Esophagus muscularis mucosa (tissue), 4 donors: ENCODE data around the gene XRCC6.
"Not testable (repeated sequence)": the region's sequence is repeated elsewhere in the genome, so short reads cannot be mapped to it uniquely, and the experiment has no call there.

Experiments
- EP300 ChIP-seq: sonication (generic); formaldehyde crosslinking; IDR thresholded peaks from one replicate; pipeline ENCODE4 v1.6.1; 2017; ENCODE audit warnings: antibody characterized with exemption
- POLR2A ChIP-seq: fragments of 450-650 bp; IDR thresholded peaks from one replicate; pipeline ENCODE4 v1.6.1; 2017; ENCODE audit warnings: antibody characterized with exemption, moderate library complexity, mild to moderate bottlenecking, low read depth
- POLR2AphosphoS5 ChIP-seq, 2 donors: sonication (generic); formaldehyde crosslinking; IDR thresholded peaks; one replicate each; pipeline ENCODE4 v1.6.1; 2017; ENCODE audit warnings: antibody characterized with exemption in 2 of 2
- TF ChIP-seq, protein P1 (sequence below), 3 experiments: fragments of 200-600 bp in 2 of 3; fragments of 450-650 bp in 1 of 3; sonication (generic) in 2 of 3; IDR thresholded peaks; one replicate each; pipeline ENCODE4 v1.5.1; 2017 to 2019; ENCODE audit warnings: antibody characterized with exemption in 3 of 3, mild to moderate bottlenecking in 2 of 3, moderate library complexity in 1 of 3

DNA sequence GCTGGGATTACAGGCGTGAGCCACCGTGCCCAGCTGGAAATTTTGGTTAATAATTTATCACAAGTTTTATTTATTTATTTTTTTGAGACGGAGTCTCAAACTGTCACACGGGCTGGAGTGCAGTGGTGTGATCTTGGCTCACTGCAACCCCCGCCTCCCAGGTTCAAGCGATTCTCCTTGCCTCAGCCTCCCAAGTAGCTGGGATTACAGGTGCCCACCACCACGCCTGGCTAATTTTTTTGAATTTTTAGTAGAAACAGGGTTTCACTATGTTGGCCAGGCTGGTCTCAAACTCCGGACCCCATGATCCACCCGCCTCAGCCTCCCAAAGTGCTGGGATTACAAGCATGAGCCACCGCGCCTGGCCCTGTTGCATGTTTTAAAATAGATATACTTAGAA is 65.8 kb downstream of the XRCC6 start:
- TF ChIP-seq, protein P1, sequence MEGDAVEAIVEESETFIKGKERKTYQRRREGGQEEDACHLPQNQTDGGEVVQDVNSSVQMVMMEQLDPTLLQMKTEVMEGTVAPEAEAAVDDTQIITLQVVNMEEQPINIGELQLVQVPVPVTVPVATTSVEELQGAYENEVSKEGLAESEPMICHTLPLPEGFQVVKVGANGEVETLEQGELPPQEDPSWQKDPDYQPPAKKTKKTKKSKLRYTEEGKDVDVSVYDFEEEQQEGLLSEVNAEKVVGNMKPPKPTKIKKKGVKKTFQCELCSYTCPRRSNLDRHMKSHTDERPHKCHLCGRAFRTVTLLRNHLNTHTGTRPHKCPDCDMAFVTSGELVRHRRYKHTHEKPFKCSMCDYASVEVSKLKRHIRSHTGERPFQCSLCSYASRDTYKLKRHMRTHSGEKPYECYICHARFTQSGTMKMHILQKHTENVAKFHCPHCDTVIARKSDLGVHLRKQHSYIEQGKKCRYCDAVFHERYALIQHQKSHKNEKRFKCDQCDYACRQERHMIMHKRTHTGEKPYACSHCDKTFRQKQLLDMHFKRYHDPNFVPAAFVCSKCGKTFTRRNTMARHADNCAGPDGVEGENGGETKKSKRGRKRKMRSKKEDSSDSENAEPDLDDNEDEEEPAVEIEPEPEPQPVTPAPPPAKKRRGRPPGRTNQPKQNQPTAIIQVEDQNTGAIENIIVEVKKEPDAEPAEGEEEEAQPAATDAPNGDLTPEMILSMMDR (IDR thresholded peaks at IDR 0.05) = not testable (repeated sequence)
- TF ChIP-seq POLR2AphosphoS5 (IDR thresholded peaks at IDR 0.05); EP300; POLR2A: not testable (repeated sequence)
